RPMI7951 (cell line): ENCODE results near the gene XYLT1. TPM values are rescaled to one million over a fixed set of nuclear protein-coding genes. Genes with fewer than 3 reads are reported as not detected.
"Not testable (repeated sequence)": the region's sequence is repeated elsewhere in the genome, so short reads cannot be mapped to it uniquely, and the experiment has no call there.

Source experiments
- DNase-seq: peaks from one replicate; pipeline ENCODE4 v3.0.0-alpha.2; 2012; ENCODE audit warnings: low read depth
- total RNA-seq: library from RNA; depleted of rRNA; stranded (reverse); fragments of >200 nt; shearing (Covaris generic); gene quantifications from 2 replicates; pipeline ENCODE4 v1.2.3, GENCODE V29; 2014

XYLT1 gene
- total RNA-seq, 1 experiment from 2014 or later: 4.0 TPM

DNA sequence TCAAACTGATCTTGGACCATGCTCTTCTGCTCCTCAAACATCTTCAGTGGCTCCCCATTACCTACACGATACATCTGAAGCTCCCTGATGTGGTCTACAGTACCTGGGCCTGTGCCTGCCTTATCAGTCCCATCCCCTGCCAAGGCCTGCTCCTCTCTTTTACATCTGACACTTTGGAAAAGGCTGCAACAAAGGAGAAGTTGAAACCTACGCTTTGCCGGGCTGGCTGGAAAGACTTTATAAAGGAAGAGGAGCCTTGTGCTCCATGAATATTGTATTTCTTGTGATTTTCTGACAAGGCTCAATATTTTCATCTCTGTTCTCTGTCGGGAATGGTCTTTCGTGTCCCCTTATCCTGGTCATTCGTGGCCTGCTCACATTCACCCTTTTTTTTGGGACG lies 132.5 kb downstream of the XYLT1 start:
- no peak for DNase-seq

DNA sequence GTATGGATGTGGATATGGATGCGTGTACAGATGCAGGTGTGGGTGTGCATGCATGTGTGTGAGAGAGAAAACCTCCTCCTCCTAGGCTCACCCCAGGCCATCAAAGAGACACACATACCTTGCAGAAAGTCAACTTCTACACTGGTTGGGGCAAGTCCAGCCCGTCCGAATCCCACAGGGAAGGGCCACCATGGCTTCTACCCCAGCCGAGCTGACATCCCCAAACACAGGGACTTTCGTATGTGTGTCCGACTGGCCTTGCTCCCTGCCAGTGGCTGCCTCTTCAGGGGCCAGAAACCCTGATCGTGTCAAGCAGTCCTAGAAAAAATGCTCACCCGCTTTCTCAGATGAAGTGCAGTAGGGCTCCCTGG lies 134.2 kb downstream of the XYLT1 start:
- DNase-seq: no peak

DNA sequence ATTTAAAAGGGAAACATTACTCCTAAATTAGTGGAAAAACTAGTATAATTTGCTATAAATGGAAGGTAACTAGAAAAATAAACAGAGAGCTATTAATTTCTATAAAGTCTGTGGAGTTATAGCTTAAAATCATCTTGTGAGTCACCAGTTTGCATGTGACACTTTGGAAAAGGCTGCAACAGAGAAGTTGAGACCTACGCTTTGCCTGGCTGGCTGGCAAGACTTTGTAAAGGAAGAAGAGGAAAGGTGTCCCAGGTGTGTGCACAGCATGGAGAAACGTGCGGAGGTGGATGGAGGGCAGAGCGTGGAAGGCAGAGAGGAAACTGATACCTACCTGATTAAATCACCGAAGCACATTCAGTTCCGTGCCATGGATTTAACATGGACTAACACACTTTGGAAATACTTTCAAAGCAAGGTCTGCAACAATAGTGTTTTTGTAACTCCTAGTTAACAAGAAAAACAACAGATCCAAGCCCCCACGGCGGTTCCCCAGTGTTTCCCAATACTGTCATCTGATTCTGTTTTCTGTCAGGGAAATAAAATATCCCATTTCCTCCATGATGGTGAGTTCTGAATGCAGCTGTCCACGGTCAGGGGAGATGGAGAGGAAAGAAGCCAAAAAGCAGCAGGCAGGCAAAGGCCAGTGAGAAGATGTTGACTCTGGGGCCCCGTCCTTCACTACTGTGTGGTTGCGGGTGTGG lies 134.8 kb downstream of the XYLT1 start:
- DNase-seq: no peak

DNA sequence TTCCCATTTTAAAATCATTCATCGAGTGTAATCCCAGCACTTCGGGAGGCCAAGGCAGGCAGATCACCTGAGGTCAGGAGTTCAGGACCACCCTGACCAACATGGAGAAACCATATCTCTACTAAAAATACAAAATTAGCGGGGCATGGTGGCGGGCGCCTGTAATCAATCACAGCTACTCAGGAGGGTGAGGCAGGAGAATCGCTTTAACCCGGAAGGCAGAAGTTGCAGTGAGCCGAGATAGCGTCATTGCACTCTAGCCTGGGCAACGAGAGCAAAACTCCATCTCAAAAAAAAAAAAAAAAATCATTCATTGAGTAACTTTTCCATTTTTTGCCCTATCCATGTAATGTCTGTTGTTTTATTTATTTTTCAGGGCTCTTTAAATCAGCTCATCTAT lies 135.4 kb downstream of the XYLT1 start:
- DNase-seq: not testable (repeated sequence)

DNA sequence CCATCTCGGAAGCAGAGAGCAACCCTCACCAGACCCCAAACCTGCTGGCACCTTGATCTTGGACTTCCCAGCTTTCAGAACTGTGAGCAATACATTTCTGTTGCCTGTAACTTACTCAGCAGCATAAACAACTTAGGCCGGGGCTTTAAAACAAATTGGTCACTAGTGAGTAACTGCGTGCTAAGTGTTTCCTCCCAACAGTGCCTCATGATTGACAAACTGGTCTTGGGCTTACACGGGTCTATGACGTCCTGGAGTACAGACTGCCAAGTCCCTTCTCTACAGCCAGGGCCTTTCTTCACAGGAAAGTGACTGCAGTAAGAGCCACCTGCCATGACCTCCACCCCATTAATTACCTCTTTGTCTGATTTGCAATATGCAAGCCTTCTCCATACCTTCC lies 136.7 kb downstream of the XYLT1 start:
- no peak for DNase-seq

DNA sequence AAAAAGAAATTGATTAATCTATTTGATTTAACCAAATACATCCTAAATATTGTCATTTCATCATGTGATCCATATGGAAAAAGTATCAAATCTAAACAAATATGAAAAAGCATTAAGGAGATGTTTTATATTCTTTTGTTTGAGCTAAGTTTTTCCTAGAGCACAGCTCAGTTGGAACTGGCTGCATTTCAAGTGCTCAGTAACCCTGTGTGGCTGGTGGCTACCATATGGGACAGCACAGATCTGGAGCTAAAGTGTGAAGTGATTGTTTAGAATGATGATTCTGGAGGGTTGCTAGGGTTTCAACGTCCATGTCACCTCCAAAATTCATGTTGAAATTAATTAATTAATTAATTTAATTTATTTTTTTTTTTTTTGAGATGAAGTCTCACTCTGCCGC lies 137.5 kb downstream of the XYLT1 start:
- DNase-seq: no peak

DNA sequence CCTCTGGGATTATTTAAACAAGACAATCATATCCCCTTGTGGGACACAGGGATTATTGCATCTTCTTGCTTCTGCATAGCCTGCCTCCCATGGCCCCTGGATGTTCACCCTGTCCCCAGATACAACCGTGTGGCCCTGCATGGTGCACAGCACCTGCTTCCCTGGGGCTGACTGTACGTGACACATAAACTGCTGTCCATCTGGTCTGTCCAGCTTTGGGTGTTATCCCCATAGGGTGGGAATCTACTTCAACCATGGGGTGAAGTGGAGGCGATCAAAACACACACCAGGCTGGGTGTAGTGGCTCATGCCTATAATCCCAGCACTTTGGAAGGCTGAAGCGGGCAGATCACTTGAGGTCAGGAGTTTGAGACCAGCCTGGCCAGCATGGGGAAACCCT lies 138.8 kb downstream of the XYLT1 start:
- DNase-seq: no peak

DNA sequence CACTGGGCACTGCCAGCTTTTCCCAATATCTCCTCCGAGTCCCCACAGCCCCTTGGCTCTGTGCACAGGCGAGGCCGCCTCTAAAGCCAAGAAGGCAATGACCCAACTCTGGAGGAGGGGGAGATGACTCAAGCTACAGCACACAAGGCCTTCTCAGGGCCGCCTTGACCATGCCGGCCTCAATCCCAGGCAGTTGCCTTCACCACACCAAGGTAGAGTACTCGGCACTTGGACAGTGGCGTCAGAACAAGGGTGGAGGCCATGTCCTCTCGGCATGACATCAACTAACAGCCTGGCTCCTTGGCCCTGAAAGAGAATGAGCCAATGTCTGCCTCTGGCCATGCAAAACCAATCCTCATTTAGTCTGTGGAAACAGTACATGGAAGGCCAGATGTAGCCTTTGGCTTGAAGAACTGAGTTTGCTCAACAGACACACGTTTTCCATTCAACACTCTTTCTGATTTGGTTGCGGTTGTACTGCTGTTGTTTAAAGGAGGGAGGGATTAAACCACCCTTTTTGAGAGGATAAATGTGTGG lies 139.6 kb downstream of the XYLT1 start:
- peak; percentile 13 for DNase-seq

DNA sequence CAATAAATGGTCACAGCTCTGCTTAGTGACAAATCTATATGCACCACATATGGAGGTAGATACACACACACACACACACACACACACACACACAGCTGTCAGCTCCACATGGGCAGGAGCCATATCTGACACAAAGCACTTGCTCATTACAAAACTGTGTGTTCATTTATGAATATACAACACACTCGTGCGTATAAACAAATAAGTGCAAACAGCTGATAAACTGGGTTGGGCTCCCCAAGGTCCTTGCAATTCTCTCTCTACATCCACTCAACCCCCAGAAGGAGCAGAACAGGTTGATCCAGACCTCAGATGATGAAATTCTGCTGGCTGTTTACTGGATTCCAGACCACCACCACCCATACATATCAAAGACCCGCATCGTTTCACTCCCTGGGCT lies 140.7 kb downstream of the XYLT1 start:
- DNase-seq: no peak

DNA sequence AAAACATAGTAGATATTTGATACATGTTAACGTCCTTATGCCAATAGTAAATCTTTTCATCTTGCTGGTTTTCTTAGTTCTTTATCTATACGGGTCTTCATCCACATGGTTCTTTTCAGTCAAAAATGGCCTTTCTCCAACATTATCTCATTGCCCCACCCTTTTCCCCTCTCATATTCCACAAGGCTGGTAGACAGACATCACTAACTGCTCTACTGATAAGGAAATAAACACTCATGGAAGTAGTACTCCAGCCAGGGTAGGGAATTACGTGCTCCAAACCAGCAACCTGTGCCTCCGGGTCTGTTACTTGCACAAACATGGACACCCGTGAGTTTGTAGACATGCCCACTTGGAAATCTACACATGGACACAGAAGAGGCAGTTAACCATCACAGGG lies 141.4 kb downstream of the XYLT1 start:
- DNase-seq: no peak

DNA sequence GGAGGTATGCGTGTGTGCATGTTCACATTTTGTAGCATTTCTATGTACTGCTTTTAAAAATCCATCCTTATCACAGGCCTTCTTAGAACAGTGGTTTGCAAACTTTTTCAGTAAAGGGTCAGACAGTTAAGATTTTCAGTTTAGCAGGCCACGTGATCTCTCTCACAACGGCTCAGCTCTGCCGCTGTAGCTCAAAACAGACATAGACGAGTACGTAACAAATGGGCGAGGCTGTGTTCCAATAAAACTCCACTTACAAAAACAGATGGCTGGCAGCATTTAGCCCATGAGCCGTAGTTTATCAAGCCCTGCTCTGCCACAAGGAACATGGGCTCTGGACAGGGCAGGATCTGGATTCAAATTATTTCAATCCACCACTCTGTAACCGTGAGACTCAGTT lies 141.8 kb downstream of the XYLT1 start:
- DNase-seq: no peak

DNA sequence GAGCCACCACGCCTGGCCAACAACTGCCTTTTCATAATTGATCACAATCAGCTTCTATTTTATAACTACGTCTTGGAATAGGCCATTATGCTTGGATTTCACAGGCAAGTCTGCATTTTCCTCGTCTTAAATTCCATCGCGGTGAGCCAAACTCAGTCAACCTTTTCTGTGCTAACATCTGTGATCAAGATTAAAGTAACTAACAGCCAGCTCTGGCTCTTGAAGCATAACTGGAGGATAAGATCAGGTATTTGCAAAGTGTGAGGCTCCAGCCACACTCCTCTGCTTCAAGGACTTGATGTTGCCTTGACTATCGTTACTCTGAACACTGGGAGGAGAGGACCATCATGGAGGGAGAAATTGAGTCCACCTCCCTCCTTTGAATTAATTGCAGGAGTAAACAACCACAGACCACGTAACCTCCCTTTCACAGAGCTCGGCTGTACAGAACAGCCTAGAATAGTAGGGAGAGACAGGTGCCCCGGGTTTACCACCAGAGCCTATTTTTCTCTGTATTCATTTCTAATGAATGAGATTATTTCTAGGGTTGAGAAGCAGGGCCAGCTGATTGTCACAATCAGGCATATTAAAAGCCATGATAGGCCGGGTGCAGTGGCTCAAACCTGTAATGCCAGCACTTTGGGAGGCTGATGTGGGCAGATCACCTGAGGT lies 143.0 kb downstream of the XYLT1 start:
- DNase-seq: no peak

DNA sequence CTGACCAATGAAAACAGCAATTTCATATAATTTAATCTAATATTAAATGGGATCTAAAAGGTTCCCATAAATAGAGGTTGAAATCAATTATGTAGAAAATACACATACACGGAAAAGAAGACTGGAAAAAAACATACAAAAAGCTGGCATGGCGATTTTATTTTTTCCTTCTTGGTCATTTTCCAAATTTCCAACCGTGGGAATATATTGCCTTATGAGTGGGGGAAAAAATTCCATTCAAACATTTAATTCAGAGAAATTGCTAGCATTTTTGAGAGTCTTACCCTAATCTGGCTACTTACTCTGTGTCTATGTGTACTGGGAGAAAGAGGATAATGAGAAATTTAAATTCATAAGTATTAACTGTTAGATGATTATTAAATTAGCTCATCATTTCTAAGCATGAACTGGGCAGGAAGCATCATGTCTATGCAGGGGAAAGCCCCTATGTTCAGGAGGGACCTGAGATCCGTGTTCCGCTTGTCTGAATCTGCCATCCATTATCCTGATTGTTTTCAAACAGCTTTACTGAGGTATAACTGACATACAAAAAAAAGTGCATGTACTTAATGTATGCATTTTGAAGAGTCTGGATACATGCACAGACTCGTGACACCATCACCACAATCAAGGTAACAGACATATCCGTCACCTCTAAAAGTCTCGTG lies 145.2 kb downstream of the XYLT1 start:
- DNase-seq: no peak

DNA sequence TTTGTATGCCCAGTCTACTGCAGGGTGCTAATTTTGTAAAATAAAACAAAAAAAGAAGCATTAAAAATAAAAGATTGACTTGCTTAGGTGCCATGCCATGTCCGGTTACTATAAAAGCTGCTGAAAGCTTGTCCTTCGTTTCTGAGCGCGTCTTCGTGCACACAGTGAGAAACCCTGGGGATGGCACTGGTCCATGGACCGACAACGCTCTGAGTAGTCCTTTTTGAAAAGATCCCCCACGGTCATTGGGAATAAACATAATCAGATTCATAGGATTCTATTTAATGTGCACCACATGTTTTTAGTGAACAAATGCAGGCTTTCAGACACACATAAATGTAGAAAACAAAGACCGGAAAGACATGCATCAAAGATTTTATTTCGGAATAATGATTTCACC lies 146.3 kb downstream of the XYLT1 start:
- no peak for DNase-seq

DNA sequence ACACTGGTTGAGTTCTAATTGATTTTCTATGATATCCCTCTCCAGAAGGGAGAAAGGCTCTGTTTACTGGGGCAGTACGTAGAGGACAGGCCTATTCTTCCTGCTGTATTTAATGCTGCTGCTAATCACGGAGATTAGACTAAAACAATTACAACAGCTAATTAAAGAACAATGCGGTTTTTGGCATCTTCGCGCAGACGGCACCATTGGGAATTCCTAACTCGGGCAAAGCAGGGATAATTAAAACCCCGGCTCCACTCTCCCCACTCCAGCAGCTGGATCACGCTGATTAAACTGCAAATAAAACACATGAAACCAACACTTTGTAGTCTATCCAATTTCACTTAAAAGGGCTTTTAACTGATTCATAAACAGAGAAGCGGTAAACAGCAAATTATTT lies 147.6 kb downstream of the XYLT1 start:
- DNase-seq: no peak

DNA sequence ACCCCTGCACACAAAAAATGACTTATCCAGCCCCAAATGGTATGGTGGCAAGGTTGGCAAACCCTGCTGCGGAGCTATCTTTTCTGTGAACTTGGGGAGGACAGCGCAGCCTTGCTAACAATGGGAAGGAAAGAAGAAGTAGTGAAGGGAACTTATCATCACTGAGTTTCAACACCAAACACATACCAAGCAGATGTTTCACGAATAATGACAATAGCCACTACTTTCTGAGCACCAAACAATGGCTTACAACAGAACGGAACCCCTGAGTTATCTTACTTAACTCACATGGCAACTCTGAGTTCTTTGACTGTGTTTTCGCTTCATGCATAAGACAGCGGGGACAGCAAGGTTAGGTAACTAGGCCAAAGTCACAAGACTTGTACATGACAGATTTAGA lies 148.9 kb downstream of the XYLT1 start:
- no peak for DNase-seq

DNA sequence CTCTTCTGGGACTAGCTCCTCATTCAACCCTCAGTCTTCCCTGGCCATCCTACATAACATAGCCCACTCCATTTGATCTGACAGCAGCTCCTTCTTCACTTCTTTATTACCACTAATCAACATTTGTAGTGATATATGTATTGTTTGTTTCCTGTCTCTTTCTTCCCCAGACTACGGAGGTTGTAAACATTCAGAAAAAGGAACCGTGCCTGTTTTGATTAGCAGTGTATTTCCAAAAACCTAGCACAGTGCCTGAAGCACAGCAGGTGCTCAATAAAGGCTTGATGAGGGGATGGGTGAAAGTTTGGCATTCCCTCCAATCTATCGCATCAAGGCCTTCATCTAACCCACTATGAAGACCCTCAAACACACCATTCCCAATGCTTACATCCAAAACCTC lies 150.8 kb downstream of the XYLT1 start:
- no peak for DNase-seq

DNA sequence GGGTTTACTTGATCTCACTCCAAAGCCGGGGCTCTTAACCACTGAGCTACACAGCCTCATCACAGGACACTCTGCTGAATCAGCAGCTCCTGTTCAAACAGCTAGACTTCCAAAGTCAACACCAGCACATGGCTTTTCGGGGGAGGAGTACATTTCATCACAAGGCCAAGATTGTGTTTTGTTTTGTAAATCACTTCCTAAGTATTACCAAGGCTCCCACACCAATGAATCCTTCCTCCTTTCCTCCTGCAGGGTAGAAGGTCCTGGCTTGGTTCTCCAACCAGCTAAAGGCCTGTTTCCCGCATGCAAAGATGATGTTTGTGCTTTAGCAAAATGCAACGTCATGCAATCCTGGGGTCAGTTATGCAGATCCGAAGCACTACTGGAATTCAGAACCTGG lies 152.5 kb downstream of the XYLT1 start:
- DNase-seq: no peak

DNA sequence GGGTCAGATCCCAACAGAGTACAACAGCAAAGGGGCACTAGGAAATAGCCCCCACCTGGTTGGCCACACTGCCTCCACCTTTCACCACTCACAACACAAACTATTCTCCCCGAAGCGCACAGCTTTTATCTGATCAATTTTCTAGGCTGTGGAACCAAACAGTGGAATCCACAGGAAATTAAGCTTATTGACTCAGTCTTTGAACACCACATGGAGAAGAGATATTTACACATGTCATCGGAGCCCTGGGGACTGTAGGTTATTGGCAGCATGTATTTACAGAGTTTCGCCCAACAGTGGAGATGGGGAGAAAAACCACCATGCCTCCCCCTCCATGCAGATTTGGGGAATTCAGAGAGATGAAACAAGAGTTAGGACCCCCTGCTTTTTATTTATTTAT lies 154.8 kb downstream of the XYLT1 start:
- no peak for DNase-seq

DNA sequence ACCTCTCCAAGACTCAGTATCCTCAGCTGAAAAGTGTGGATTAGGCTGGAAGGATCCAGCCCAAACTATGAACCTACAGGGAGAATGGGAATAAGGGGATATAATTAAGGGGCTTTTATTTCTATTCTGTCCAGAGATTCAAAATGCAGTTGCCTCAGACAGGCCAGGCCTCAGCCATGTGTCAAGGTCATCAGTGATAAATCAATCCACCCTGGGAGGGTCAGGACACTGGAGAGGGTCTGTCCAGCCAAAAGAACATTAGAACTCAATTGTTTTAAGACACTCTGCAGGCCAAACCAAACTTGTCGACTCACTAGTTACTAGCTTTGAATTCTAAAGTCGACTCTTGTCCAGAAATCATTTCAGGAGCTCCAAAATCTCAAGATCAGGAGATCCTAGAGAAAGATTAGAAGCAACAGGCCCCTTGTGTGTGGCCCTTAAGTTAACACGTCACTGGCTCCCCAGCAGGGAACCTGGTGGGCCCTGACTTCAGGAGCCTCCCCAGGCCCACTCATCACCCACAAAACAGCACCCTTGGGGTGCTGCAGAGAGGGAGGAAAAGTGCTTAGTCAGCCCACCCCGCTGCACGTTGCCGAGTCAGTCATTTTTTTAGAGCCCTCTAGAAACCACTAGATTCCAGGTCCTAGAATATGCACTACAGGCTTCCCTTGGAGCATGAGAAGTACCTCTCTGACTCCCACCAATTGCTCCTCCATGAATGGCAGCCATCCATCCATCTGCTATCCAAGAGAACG lies 156.8 kb downstream of the XYLT1 start:
- DNase-seq: no peak

DNA sequence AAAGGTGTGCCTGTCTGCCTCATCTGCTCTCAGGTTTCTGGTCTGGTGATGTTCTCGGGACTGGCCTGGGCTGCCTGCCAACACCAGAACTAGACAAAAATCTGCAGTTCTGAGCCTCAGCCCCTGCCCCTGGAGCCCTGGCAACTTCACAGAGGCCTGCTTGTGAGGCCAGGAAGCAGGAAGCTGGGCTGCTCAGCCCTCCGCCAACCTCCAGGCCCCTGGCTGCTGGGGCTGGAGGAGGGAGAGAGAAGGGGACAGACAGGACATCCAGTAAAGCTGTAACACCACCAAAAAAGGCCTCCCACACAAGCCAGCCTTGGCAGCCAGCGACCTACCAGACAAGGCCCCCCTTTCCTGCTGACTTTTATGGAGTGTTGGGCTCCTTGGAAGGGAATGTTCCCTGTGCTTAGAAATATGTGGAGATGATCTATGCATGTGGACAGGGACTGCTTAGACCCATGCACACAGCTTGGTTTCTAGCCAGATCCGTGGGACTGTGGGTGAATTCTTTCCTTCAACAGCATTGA lies 157.6 kb downstream of the XYLT1 start:
- peak; percentile 27 for DNase-seq

DNA sequence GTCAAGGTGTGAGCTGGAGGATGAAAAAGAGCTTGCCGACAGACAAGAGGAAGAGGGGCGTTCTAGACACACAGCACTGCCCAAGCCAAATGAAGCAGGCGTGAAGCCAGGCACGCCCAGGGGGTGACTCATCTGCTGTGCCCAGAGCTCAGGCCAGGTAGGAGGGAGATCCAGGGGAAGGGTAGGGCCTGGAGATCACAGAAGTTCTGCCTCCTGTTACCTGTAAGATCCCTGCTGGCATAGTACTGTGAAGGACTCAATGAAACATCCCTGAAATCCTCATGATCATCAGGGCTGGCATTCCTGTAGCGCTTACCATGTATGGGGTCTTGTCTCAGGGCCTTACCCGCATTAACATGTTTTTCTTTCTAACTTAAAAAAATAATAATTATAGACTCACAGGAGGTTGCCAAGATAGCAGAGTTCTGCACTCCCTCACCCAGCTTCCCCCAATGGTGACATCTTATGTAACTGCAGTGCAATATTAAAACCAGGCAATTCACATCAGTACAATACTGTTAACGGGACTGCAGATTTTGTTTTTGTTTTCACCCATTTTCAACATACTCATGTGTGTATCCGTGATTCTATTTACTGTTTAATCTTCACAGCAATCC lies 158.6 kb downstream of the XYLT1 start:
- no peak for DNase-seq
